Heart right ventricle (tissue), 16 donors: ENCODE data around the gene ARL8B. TPM values are rescaled to one million over a fixed set of nuclear protein-coding genes. Genes with fewer than 3 reads are reported as not detected.
"Not testable (repeated sequence)": the region's sequence is repeated elsewhere in the genome, so short reads cannot be mapped to it uniquely, and the experiment has no call there.

ENCODE experiments used
- ATAC-seq, 8 donors: fragments of 200-7000 bp; cut with Tn5 transposase; one replicate each; pipeline ENCODE4 v1.9.1; 2020; ENCODE audit warnings: mild to moderate bottlenecking in 8 of 8, moderate library complexity in 8 of 8, moderate number of reproducible peaks in 1 of 8
- DNase-seq, 2 donors: peaks; one replicate each; pipeline ENCODE4 v3.0.0-alpha.2; 2020
- H3K27ac ChIP-seq, 10 donors: fragments of 200-600 bp; sonication (generic) in 2 of 10; one replicate each; pipeline versions ENCODE4 v1.5.0 to v1.8.0; 2020 to 2022; ENCODE audit warnings: mild to moderate bottlenecking in 3 of 10
- H3K27me3 ChIP-seq, 7 donors: fragments of 200-600 bp; one replicate each; pipeline ENCODE4 v1.8.0; 2021 to 2022; ENCODE audit warnings: mild to moderate bottlenecking in 2 of 7
- H3K36me3 ChIP-seq, 9 donors: fragments of 200-600 bp; sonication (generic) in 1 of 9; one replicate each; pipeline versions ENCODE4 v1.5.0 to v1.8.0; 2020 to 2022; ENCODE audit warnings: mild to moderate bottlenecking in 2 of 9
- H3K4me1 ChIP-seq, 9 donors: fragments of 200-600 bp; sonication (generic) in 1 of 9; one replicate each; pipeline versions ENCODE4 v1.5.0 to v1.8.0; 2020 to 2022; ENCODE audit warnings: mild to moderate bottlenecking in 4 of 9
- H3K4me3 ChIP-seq, 10 donors: fragments of 200-600 bp; sonication (generic) in 2 of 10; one replicate each; pipeline versions ENCODE4 v1.5.0 to v1.8.0; 2020 to 2022; ENCODE audit warnings: mild to moderate bottlenecking in 7 of 10, moderate library complexity in 2 of 10
- H3K9me3 ChIP-seq, 11 donors: fragments of 200-600 bp in 10 of 11; sonication (generic) in 2 of 11; one replicate each; pipeline versions ENCODE4 v1.5.0 to v1.8.0; 2013 to 2022; ENCODE audit warnings: mild to moderate bottlenecking in 2 of 11, control low read depth in 1 of 11, moderate library complexity in 1 of 11
- CTCF ChIP-seq, 9 donors: fragments of 200-600 bp; sonication (generic) in 2 of 9; IDR thresholded peaks; one replicate each; pipeline versions ENCODE4 v1.5.0 to v1.8.0; 2021 to 2022; ENCODE audit warnings: antibody characterized with exemption in 9 of 9, mild to moderate bottlenecking in 5 of 9, moderate library complexity in 1 of 9
- WGBS, 2 donors: extraction: QIAGEN DNeasy Blood & Tissue Kit; methylation state at CpG; one replicate each; pipeline ENCODE4 v1.1.7; 2013; ENCODE audit warnings: inconsistent platforms in 1 of 2; 5-methylcytosine and 5-hydroxymethylcytosine counted together
- intact Hi-C, 10 donors: fragments of 100-400 bp; cut with DNase I; formaldehyde crosslinking; loops; one replicate each; pipeline versions ENCODE4 v1.11.1 to v1.14.2; 2022
- polyA plus RNA-seq, 2 donors: library from polyadenylated mRNA; stranded (reverse); fragments of 200-250 nt; gene quantifications; one replicate each; pipeline ENCODE4 v1.2.3, GENCODE V29; 2013
- total RNA-seq, 10 donors: library from RNA; stranded (reverse); fragmentation: NEBNext Ultra II Directional in 3 of 10; extraction: Animal tissue kit (Norgen Biotek cat#: 25700) in 3 of 10; gene quantifications; one replicate each; pipeline versions ENCODE4 v1.2.1 to v1.2.4, GENCODE V29; 2021 to 2023
- donor health status: Arrhythmogenic right ventricular cardiomyopathy.
- donor health status: ischemic (EF 13 %, LVEDD 7.1; RV severe dilation, severe dysfunction).
- donor health status: healthy with polysubstance abuse.
- donor health status: DM: no; HTN: yes; CAD: no.
- donor health status: DM: no; HTN: no; CAD: no.
- donor health status: ischemic (EF 25% LVEDD 6.9; RV normal size, moderate dysfunction).
- donor health status: ischemic (EF 25% LVEDD 5.7; RV mildly dilated, moderate dysfunction).
- donor health status: healthy.
- donor health status: DM: yes; HTN: yes; CAD: no.
- donor health status: Ischemic cardiomyopathy.
- donor health status: ischemic (EF 35%, LVEDD 5.7; RV mildly dilated, moderate dysfunction).
- donor health status: nonischemic (EF 11% LVEDD 7.7; RV severe dilation, severe dysfunction).
- donor health status: DM: yes; HTN: yes; CAD: no.
- donor health status: PGD.
- donor health status: ischemic (EF 29% LVEDD 5.4; RV normal size, mild dysfunction).
- donor health status: nonischemic (EF 23%, LVEDD 6.1; RV moderate dilation, normal function).

ARL8B gene
- total and polyA plus RNA-seq, 12 donors = 31.7 to 74.1 (median 65.3) TPM

DNA sequence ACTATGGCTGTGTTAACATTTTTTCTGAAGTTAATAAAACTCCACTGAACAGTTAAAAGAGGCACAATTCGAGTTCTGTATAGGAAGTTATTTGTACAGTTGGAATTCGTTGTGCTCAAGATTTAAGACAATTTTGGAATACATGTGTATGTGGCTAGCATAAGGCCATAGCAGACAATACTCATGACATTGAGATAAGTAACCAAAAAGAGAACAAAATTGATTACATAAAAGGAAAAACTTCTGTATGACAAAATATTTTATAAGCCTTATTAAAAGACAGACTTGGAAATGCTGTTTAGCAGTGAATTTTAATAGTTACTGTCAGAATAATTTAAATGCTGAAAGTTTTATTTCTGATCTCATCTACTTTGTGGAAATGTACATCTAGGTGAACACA is 47.7 kb downstream of the ARL8B start:
- no peak for TF ChIP-seq CTCF (IDR thresholded peaks at IDR 0.05)
- H3K4me3 ChIP-seq = no peak overlapping the region
- no peaks in the 10 kb centered on the region for H3K27me3 ChIP-seq
- H3K4me1 ChIP-seq = peaks cover 0 to 43% (median 18%) of the 10 kb centered on the region in 9 donors
- WGBS, 2 donors = 52 to 59% methylated on average over 2 of the region's 2 CpGs
- no peaks in the 10 kb centered on the region for H3K9me3 ChIP-seq
- DNase-seq (no peak), ATAC-seq (no peak)
- peak overlapping the region in 1 of 10 donors; percentile 17 for H3K27ac ChIP-seq
- intact Hi-C loops = no loop called here
- peaks cover 0 to 46% (median 29%) of the 10 kb centered on the region in 9 donors for H3K36me3 ChIP-seq

DNA sequence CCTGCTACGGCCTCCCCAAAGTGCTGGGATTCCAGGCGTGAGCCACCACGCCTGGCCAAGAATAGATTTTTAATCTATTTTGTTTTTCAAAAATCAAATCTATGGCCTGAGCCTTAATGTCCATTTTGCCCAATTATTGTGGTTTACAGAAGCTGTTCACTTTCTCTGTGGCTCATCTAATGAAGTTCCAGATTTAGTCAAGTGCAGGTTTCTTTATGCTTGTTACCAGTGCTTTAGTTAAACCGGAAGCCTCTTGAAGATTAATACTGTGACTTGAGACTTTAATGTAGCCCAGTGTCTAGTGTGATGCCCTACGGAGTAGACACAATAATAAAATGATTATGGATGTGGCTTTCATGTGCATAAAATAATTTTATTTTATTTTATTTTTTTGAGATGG is 48.9 kb downstream of the ARL8B start:
- DNase-seq (no peak), ATAC-seq (no peak)
- no peaks in the 10 kb centered on the region for H3K9me3 ChIP-seq
- no peaks in the 10 kb centered on the region for H3K27me3 ChIP-seq
- no peak overlapping the region for H3K4me3 ChIP-seq
- peaks cover 0 to 31% (median 8%) of the 10 kb centered on the region in 9 donors for H3K4me1 ChIP-seq
- no peak overlapping the region for H3K27ac ChIP-seq
- TF ChIP-seq CTCF (IDR thresholded peaks at IDR 0.05) = no peak
- WGBS, 2 donors = 85 to 95% methylated on average over 5 of the region's 5 CpGs
- peaks cover 0 to 58% (median 40%) of the 10 kb centered on the region in 9 donors for H3K36me3 ChIP-seq
- intact Hi-C loops = no loop called here

DNA sequence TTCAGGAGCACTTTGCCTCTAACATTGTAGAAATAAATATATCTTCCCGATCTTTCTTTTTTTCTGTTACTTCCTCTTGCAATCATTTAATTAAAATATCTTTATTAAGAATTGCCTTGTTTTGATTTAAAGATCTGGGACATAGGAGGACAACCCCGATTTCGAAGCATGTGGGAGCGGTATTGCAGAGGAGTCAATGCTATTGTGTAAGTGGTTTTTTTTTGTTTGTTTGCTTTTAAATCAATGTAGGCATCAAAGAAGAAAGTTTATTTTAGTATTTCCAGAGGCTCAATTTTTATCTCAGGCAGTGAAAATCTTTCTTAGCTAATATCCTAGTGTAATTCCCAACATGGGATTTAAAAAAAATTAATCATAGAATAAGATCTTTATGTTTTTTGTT is 49.9 kb downstream of the ARL8B start:
- H3K36me3 ChIP-seq = peaks cover 0 to 68% (median 45%) of the 10 kb centered on the region in 9 donors
- intact Hi-C loops = no loop called here
- no peak overlapping the region for H3K4me3 ChIP-seq

DNA sequence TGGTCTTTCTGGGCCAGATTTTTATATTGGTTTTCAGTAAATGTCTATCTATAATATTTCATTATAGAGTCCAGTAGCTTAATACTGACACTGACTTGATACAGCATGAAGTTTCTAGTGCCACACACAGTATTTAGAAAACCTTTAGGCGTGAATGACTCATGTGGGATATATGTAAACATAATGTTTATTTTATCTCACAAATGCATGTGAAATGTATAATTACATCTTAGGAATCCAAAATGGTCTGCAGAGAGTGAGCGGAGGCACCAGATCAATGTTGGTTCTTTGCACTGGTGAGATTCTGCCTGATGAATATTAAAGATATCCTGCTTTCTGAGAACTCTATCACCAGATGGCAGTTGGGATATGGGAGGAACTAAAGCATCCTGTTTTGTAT is 56.9 kb downstream of the ARL8B start:
- intact Hi-C loops, H3K4me3 ChIP-seq, DNase-seq, H3K27ac ChIP-seq, H3K27me3 ChIP-seq, H3K9me3 ChIP-seq, ATAC-seq: not testable (repeated sequence)
- WGBS, 2 donors = 80 to 87% methylated on average over 2 of the region's 2 CpGs
- H3K36me3 ChIP-seq = peaks cover 0 to 87% (median 30%) of the 10 kb centered on the region in 9 donors
- H3K4me1 ChIP-seq = peaks cover 0 to 29% (median 9%) of the 10 kb centered on the region in 9 donors

More for the DNA sequence above, 49.9 kb downstream of the ARL8B start:
- H3K27ac ChIP-seq = no peak overlapping the region
- WGBS, 2 donors = 97 to 99% methylated on average over 4 of the region's 4 CpGs
- DNase-seq (no peak), ATAC-seq (no peak)
- no peak for TF ChIP-seq CTCF (IDR thresholded peaks at IDR 0.05)
- H3K4me1 ChIP-seq = peaks cover 0 to 23% (median 8%) of the 10 kb centered on the region in 9 donors
- H3K27me3 ChIP-seq = no peaks in the 10 kb centered on the region
- H3K9me3 ChIP-seq = no peaks in the 10 kb centered on the region

- DNase-seq (no peak), ATAC-seq (no peak)
- Histone ChIP-seq H3K9me3 (no peaks in the 10 kb centered on the region), H3K4me1 (peaks cover 0 to 44% (median 20%) of the 10 kb centered on the region in 9 donors), H3K36me3 (peaks cover 0 to 61% (median 9%) of the 10 kb centered on the region in 9 donors), H3K27ac (no peak overlapping the region), H3K4me3 (no peak overlapping the region), H3K27me3 (no peaks in the 10 kb centered on the region)
- 79 to 85% methylated on average over 2 of the region's 2 CpGs for WGBS, 2 donors
- intact Hi-C loops = loop anchor here in 4 of 10 donors (10.0 kb wide), 3 partner anchors 47 to 467 kb away; partner anchors contain the start of gene ARL8B (in 2 of the 4)
- TF ChIP-seq CTCF (IDR thresholded peaks at IDR 0.05) = no peak
These were observed 59.5 kb downstream of the ARL8B start for GRCh38 chr3:5181469-5182141.

DNA sequence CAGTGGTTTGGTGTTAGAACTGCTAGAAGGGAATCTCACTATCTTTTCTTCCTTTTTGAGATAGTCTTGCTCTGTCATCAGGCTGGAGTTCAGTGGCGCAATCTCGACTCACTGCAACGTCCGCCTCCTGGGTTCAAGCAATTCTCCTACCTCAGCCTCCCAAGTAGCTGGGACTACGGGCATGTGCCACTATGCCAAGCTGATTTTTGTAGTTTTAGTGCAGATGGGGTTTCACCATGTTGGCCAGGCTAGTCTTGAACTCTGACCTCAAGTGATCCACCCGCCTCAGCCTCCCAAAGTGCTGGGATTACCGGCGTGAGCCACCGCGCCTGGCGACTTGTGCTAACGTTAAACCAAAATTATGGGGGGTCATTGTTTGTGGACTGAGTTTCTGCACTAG is 61.6 kb downstream of the ARL8B start:
- peak overlapping the region in 1 of 10 donors; percentile 7 for H3K27ac ChIP-seq
- intact Hi-C loops = loop anchor here in 4 of 10 donors (10.0 kb wide), 3 partner anchors 49 to 469 kb away; partner anchors contain the start of gene ARL8B (in 2 of the 4)
- H3K4me3 ChIP-seq, ATAC-seq, DNase-seq, H3K9me3 ChIP-seq, H3K27me3 ChIP-seq: not testable (repeated sequence)
- peaks cover 0 to 43% (median 22%) of the 10 kb centered on the region in 9 donors for H3K4me1 ChIP-seq
- peaks cover 0 to 42% (median 0%) of the 10 kb centered on the region in 9 donors for H3K36me3 ChIP-seq
- 93 to 94% methylated on average over 12 of the region's 12 CpGs for WGBS, 2 donors
